ENCODE data around the gene SLC37A1.

Gene SLC37A1

GRCh38 chr21:42592156-42592820 lies 78.6 kb downstream of the SLC37A1 start:
- Histone ChIP-seq H3K27me3 (replicated peaks; ENCODE audit: control insufficient read depth, insufficient read depth, low read length) (no peaks in the 10 kb centered on the region), H3K4me3 (replicated peaks; ENCODE audit: low read depth, low read length) (no peak overlapping the region), H3K36me3 (ENCODE audit: control insufficient read depth, insufficient read depth, low read length) (no peaks in the 10 kb centered on the region)
- no peak for DNase-seq (ENCODE audit: extremely low read depth, insufficient read length)
- no peak for TF ChIP-seq CTCF (IDR thresholded peaks at IDR 0.05; ENCODE audit: insufficient read depth, low read length, poor library complexity, severe bottlenecking)

DNA sequence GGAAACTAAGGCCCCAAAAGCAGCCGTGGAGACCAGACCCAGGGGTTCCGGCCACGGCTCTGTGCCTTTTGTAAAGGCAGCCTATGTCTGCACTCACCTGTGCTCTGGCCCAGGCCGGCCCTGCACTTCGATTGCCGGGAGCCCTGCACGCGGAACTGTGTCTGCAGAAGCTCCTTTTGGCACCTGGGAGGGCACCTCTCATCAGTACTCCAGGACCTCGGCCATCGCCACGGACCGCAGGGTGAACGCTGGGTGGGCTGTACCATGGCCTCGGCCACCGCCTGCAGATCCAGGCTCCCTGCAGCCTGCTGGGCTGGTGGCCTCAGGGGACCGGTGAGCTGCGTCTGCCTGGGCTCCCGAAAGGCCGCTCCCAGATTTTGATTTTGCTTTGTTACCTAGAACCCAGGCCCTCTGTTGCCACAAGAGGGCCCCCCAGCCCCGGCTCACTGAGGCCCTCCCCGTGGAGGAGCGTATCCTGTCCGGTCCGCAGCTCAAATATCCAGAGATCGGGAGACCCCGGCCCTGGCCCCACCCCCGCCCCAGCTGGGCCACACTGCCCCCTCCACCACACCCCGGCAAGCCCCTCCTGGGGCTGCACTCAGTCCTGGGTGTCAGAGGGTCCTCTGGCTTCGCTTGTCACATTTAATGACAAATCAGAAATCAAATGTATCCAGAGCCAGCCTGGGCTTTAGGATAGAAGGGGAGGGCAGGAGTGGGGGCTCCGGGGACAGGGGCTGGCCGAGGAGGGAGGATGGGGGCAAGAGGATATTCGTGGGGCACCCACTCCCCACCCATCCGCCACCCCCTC lies 79.6 kb downstream of the SLC37A1 start:
- no peaks in the 10 kb centered on the region for H3K27me3 ChIP-seq (replicated peaks; ENCODE audit: control insufficient read depth, insufficient read depth, low read length)
- H3K36me3 ChIP-seq (ENCODE audit: control insufficient read depth, insufficient read depth, low read length) = no peaks in the 10 kb centered on the region
- peak; percentile 51 for DNase-seq (ENCODE audit: extremely low read depth, insufficient read length)
- TF ChIP-seq CTCF (IDR thresholded peaks at IDR 0.05; ENCODE audit: insufficient read depth, low read length, poor library complexity, severe bottlenecking) = peak; percentile 92
- H3K4me3 ChIP-seq (replicated peaks; ENCODE audit: low read depth, low read length) = no peak overlapping the region

- Histone ChIP-seq H3K36me3 (ENCODE audit: control insufficient read depth, insufficient read depth, low read length) (no peaks in the 10 kb centered on the region), H3K27me3 (replicated peaks; ENCODE audit: control insufficient read depth, insufficient read depth, low read length) (no peaks in the 10 kb centered on the region), H3K4me3 (replicated peaks; ENCODE audit: low read depth, low read length) (no peak overlapping the region)
- DNase-seq (ENCODE audit: extremely low read depth, insufficient read length) = no peak
- TF ChIP-seq CTCF (IDR thresholded peaks at IDR 0.05; ENCODE audit: insufficient read depth, low read length, poor library complexity, severe bottlenecking) = no peak
These were observed 81.1 kb downstream of the SLC37A1 start for GRCh38 chr21:42594616-42595282.

GRCh38 chr21:42595283-42596187 lies 81.9 kb downstream of the SLC37A1 start:
- no peak overlapping the region for H3K4me3 ChIP-seq (replicated peaks; ENCODE audit: low read depth, low read length)
- no peaks in the 10 kb centered on the region for H3K27me3 ChIP-seq (replicated peaks; ENCODE audit: control insufficient read depth, insufficient read depth, low read length)
- TF ChIP-seq CTCF (IDR thresholded peaks at IDR 0.05; ENCODE audit: insufficient read depth, low read length, poor library complexity, severe bottlenecking) = no peak
- no peak for DNase-seq (ENCODE audit: extremely low read depth, insufficient read length)
- H3K36me3 ChIP-seq (ENCODE audit: control insufficient read depth, insufficient read depth, low read length) = no peaks in the 10 kb centered on the region

DNA sequence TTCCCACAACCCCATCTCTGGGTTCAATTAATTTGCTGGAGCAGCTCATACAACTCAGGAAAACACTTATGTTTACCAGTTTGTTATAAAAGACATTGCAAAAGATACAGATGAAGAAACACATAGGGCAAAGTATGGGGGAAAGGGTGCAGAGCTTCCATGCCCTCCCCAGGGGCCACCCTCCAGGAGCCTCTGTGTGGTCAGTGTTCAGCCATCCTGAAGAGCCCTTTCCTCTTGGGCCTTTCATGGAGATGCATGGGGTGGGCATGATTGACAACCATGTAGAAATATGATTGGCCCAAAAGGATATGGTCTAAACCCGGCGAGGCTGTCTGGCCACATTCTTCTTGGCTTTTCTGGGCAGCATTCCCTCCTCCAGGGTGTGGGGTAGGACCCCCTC lies 83.0 kb downstream of the SLC37A1 start:
- no peaks in the 10 kb centered on the region for H3K36me3 ChIP-seq (ENCODE audit: control insufficient read depth, insufficient read depth, low read length)
- DNase-seq (ENCODE audit: extremely low read depth, insufficient read length) = no peak
- no peaks in the 10 kb centered on the region for H3K27me3 ChIP-seq (replicated peaks; ENCODE audit: control insufficient read depth, insufficient read depth, low read length)
- H3K4me3 ChIP-seq (replicated peaks; ENCODE audit: low read depth, low read length) = no peak overlapping the region
- no peak for TF ChIP-seq CTCF (IDR thresholded peaks at IDR 0.05; ENCODE audit: insufficient read depth, low read length, poor library complexity, severe bottlenecking)

Measured in GM06990 (cell line).